Dedifferentiated amniotic fluid mesenchymal stem cell (primary cell): ENCODE results near the gene BLOC1S4.

Experiments used
- DNase-seq: peaks from one replicate; pipeline ENCODE4 v3.0.0-alpha.2; 2016; ENCODE audit errors: extremely low spot score

The BLOC1S4 gene

DNA sequence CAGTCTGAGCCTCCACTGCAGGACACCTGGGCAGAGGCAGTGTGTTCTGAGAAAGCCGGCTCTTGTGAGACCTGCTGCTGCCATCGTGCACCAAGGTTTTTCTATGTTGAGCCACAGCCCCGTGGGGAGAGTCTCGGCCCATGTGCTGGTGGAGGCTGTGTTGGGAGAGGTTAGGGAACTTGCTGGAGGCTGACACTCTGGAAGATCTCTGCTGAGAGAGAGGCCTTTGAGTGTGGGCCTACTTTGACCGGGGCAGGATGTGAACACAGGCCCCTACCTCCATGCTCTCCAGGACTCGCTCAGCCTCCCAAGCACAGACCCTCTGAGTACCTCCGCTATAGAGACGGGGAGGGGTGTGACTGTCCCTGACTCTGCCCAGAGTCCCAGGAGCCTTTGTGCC, 23.6 kb upstream of the BLOC1S4 start:
- no peak for DNase-seq

DNA sequence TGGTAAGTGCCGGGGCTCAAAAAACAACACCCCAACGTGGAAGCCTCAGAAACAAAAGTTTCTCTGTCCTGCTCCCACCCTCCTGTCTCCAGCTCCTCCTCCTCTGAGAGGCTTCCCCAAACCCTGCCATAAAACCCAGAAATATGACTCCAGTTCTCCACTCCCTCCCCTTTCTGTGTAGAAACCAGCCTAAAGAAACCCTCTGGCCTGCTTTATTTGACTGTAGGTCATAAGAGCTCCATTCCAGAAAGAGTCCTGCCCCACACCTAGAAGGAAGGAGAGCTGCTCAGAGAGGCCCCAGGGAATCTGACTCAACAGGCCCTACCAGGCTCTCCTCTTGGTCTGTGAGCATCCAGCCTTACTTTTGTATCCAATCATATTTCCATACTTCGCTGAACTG, 23.2 kb upstream of the BLOC1S4 start:
- no peak for DNase-seq

DNA sequence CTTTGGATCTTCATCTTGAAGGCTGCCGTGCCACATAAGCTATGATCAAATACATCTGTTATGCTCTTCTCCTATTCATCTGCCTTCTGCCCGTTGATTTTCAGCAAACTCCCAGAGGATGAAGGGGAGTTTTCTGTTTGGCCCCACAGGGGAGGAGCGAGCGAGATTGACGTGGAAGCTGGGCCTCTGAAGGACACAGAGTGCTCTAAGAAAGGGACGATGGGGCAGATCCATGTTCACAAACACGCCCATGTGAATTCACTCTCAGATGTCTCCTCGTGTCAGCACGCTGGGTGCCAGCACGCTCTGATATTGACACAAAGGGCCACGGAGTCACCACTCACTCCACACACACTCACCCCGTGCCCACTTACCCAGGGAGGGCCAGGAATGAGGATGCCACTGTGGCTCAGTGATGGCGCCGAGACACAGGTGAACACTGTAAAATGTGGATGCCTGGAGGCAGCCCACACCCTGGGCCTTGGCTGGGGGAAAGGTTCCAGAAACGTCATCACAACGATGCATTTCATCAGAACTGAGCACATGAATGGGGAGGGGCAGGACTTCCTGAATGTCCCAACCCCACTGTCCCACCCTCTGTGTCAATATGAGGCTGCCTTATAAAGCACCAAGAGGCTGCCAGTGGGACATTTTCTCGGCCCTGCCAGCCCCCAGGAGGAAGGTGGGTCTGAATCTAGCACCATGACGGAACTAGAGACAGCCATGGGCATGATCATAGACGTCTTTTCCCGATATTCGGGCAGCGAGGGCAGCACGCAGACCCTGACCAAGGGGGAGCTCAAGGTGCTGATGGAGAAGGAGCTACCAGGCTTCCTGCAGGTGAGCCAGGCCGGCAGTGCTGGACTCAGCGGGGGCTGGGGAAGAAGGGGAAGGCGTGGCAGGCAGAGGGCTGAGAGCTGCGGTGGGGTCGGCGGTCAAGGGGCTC, 22.5 kb upstream of the BLOC1S4 start, which contains the start of gene S100P:
TSS of gene S100P (plus strand) at position 648 of the 946 bp plus-strand sequence. CDS start at position 703, 55 bp downstream.
- no peak for DNase-seq

DNA sequence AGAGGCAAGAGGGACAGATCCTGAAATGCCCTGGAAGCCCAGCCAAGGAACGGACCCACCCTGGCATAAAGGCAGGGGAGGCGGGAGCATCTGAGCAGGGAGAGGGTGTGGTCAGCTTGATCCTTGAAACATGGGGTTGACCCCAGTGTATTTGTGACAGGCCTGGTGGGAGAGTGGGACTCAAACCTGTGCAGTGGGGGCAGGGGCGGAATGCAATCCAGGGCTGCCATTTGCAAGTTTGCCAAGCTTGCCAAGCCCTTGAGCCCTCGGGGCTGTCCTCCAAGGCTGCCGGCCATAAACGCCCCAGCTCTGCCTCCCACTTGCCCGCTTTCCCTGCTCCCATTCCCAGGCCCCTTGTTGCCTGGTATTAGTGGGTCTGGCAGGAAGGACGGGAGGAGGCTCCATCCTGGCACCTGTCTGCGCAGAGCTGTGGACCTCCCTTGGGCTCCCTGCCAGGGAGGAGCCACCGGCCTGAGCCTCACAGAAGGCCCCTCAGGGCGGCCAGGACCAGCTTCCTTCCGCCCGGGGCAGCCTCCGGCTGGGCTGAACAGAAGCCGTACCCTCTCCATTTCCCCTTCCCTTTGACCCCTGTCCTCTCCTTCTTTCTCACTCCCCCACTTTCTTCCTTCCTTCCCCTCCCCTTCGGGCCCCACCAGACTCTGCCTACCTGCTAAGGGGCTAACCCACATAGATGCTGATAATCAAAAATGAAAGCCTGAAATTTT, 21.6 kb upstream of the BLOC1S4 start:
- DNase-seq: no peak

DNA sequence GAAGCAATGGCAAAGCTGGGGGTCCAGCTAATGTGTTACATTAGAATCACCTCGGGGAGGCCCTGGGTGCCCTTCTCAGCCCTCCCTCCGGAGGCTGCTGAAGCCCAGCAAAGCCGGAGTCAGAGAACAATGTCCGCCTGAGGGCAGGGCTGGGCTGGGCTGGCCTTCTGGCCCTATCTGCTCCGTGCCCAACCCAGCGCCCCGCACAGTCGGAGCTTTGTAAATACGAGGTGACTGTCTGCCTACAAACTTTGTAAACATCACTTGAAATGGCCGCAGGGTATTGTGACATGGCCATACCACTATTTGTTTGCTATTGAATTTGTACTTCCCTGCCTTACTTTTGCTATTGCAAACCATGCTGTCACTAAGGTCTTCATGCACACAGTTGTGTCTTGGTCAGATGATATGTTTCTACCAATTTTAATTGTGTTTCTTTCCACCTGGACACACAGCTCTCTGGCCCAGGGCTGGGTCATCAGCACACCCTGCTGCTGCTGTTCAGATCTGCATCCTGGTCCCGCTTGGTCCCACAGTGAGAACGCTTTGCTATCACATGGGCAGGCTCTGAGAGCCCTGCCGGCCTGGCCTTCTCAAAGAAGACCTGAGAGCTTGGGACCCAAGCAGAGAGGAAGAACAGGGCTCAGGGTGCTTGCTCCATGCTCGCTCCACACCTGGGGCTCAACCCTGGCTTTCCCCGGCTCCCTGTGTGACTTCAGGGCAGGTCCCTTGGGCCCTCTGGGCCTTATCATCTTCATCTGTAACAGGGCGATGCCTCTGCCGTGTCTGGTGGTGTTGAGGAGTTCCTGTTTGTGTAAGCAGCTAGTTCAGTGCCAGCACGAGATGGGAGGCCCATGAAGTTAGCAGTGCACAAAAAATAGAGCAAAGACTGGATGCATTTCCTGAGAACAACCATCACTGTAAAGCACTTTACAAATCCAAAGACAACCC, 20.0 kb upstream of the BLOC1S4 start:
- DNase-seq: no peak

DNA sequence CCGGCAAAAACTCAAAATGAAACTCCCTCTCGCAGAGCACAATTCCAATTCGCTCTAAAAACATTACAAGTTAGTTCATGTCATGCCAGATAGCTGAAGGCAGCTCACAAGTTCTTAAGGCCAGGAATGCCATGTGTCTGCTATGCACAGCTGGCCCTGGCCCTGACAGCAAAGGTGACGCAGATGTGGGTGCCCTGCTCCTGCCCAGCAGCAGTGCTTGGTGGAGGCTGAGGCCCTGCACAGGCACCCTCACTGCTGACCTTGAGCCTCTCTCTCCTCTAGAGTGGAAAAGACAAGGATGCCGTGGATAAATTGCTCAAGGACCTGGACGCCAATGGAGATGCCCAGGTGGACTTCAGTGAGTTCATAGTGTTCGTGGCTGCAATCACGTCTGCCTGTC, 19.4 kb upstream of the BLOC1S4 start:
- DNase-seq: no peak

DNA sequence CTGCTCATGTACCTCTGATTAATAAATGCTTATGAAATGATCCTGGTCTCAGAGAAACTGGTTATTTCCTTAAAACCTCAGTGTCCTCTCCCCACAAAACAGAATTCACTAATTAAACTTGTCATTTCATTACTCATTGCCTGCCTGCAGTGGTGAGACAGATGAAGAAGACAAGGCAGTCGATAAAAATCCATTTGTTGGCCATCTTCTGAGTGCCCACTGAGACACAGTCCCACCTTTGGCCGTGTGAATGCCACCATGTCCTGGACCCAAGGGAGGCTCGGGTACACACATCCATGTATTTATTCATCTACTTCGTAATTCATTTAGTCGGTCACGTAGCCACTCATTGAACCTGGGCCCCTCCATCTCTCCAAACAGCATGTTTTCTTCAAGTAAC, 18.8 kb upstream of the BLOC1S4 start:
- no peak for DNase-seq

DNA sequence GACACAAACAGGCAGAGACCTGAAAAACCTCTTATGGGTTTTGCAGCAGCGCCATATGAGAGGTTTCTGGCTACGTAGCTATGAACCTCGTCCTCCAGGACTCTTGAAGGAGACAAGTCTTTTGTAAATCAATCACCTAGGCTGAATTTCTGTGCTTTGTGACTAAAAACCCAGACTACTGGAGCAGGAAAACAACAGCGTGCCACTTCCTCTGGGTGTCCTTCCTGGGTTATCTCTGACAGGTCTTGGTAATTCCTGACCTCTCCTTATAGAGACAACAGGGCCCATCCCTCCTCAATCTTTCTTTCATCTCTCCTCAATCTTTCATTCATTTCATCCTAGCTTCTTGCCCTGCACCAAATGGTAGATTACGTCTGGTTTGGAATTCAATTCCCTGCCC, 16.6 kb upstream of the BLOC1S4 start:
- no peak for DNase-seq

DNA sequence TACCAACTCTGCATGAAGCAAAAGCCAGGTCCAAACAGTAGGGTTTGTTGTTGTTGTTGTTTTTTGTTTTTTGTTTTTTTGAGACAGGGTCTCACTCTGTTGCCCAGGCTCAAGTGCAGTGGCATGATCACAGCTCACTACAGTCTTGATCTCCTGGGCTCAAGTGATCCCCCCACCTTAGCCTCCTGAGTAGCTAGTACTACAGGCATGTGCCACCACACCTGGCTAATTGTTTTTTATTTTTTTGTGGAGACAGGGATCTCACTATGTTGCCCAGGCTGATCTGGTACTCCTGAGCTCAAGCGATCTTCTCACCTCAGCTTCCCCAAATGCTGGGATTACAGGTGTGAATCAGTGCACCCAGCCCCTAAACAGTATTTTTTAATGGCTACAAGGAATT, 16.1 kb upstream of the BLOC1S4 start:
- DNase-seq: no peak

DNA sequence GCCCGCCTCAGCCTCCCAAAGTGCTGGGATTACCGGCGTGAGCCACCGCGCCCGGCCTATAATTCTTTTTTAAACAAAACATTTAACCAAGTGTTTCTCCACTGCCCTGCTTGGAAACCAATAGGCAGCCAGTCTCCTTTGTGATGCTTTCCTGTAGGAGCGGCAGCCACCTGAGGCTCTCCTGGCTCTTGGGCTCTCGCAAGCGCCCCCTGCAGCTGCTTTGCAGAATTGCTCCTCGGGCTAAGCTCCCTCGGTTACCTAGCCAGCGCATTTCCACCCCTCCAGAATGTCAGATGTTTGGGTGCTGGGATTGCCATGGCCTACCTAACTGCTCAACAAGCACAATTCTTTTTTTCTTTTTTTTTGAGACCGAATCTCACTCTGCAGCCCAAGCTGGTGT, 14.6 kb upstream of the BLOC1S4 start:
- DNase-seq: no peak

DNA sequence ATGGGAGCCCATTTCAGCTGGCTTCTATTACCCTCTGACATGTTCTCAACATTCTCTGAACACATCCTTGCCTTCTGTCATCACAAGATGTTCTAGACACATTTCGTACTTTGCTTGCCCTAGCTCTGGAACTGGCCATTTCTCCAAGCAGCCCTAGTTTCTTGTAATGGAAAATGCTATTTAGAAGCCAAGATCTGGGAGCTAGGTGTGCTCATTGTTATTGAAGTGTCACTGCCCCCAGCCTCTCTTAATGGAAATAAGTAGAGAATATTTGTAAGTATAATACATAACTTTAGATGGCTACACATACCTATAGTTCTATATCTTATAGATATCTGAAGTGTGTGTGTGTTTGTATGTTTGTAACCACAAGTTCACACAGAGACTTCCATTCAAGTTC, 13.2 kb upstream of the BLOC1S4 start:
- DNase-seq: no peak

DNA sequence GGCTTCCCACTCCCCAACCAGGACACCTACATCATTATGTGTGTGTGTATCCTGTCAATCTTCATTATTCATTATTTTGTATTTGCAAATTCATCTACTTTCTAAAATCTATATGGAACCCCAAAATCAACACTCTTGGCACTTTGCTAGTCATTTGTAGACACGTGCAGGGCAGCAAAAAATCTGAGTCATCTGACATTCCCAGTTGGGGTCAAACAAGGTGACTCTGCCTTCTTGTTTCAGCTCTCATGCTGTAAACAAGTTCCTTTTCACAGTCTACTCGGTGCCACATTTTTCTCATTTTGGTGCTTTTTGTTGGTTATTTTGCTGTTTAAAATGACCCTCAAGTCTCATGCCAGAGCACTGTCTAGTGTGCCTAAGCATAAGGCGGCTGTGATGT, 12.2 kb upstream of the BLOC1S4 start:
- no peak for DNase-seq

DNA sequence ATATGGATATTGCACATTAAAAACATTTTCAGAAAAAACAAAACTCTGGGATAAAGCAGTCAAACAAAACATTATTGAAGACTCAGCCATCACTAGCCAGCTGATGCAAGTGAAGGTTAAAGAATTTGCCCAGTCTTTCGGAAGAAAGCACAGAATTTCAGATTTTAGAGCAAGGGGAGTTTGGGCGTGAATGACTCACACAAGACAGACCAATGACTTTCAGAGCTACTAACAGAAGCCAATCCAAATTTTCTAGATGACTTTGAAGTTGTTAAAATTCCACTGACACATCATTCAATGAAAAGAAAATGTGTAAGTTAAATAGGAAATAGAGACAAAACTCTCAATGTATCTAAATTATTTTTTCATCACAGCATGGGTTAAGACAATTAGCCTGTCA, 10.3 kb upstream of the BLOC1S4 start:
- no peak for DNase-seq

DNA sequence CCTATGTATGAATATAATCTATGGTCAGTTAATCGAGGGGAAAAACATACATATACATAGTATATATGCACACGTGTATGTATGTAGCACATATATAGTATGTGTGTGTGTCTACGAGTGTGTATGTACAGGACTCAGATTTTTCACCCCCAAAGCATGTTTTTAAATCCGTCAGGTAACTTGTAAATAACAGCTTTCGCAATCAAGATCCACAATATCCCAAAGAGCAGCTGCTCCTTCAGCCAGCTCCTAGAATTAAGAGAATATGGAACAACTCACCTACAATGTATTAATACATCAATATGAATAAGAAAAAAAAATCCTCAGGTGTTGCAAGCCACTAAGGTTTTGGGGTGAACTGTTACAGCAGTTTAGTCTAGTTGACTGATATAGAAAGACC, 9.8 kb upstream of the BLOC1S4 start:
- no peak for DNase-seq

DNA sequence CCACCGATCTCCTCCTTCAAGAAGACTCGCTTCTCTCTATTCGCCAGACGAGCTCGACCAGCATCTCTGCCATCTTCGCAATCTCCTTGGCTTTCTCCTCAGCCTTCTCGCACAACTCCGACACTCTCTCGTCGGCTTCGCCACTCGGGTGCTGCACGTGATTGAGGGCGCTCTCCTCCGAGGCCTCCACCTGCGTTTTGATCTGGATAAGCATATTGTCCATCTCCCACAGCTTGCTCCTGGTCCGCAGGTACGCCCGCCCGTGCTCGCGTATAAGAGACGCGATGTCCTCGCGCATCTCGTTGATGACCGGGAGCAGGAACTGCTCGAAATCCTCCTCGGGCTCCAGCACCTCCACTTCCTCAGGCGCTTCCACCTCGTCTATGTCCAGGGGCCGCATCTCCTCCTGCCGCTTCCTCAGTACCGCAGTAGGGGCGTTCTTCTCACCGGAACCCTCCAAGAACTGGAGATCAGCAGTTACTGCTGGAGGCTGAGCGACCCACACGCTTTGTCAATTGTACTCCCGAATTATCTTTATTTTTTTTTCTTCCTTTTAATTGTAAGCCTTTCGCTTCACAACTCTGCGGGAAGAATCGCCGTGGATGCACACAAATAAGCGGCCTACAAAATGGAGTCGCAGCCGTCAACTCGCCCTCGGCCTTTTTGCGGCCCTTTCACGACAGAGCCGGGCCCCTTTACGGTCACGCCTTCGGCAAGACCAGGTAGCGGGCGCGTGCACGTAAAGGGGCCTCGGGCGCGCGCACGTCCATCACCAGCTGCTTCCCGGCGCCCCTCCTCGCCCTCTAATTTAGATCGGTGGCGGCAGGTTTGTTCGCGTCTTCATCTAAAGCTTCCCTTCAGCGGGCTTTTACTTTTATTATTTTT, 6.5 kb upstream of the BLOC1S4 start, which contains the start of gene MRFAP1L1:
TSS of gene MRFAP1L1 (minus strand) at position 636 of the 885 bp plus-strand sequence. CDS start at position 400, 236 bp downstream.
- DNase-seq: peak; percentile 98

DNA sequence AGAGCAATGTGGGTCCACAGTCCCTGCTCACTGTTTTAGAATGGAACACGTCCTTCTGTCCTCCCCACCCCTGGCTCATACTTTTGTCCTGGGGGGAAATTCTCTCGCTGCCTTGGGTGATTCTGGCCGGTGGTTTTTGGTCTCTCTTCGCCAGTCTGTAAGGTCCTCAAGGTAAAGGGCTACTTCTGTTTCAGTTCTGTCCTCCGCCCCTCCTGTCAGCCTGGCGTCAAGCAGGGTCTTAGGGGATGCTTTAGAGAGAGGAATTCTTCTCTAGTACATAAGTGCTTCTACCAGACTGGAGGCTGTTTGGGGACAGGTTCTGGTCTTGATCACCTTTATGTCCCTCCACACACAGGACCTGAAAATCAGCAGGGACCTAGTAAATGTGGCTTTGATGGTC, 5.7 kb upstream of the BLOC1S4 start:
- no peak for DNase-seq

DNA sequence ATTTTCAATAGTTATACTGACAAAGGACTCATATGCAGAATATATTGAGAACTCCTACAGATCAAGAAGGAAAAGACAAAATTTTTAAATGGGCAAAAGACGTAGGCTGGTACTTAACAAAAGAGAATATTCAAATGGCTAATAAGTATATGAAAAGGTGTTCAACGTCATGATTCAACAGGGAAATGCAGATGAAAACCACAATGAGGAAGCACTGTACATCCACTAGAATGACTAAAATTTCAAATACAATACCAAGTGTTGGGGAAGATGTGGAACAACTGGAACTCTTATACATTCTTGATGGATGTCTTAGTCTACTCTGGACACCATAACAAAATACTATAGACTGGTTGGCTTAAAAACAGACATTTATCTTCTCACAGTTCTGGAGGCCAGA, 5.0 kb upstream of the BLOC1S4 start:
- DNase-seq: no peak

DNA sequence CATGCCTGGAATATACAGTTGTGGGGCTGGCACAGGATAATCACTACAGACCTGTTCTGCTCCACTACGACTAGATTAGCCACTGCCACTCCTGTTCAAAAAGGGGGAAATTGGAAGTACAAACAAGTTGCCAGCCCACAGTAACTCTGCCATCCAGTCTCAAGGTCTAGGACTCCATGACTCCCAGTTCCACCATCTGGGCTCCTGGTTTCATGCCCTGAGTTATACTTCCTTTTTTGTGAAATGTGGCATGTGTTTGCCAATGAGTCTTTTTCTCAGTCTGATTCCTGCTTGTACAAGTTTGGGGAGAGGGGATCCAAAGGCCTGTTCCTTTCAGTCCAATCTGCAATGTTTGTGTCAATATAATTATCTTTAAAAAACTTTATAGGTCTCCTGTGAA, 1.0 kb upstream of the BLOC1S4 start:
- DNase-seq: no peak

DNA sequence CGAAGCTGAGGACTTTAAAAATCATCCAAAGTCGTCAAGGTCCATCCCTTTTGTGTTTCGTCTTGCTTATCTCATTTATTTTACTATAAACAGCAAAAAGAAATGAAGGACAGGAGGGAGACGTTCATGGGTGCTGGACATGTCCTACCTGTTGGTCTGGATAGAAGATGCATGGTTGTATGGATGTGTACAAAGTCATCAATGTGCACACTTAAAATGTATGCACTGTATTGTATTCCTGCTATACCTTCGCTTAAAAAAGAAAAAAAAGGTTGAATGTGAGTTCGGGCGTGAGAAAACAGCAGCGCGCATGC, 313 bp upstream of the BLOC1S4 start:
- DNase-seq: no peak

DNA sequence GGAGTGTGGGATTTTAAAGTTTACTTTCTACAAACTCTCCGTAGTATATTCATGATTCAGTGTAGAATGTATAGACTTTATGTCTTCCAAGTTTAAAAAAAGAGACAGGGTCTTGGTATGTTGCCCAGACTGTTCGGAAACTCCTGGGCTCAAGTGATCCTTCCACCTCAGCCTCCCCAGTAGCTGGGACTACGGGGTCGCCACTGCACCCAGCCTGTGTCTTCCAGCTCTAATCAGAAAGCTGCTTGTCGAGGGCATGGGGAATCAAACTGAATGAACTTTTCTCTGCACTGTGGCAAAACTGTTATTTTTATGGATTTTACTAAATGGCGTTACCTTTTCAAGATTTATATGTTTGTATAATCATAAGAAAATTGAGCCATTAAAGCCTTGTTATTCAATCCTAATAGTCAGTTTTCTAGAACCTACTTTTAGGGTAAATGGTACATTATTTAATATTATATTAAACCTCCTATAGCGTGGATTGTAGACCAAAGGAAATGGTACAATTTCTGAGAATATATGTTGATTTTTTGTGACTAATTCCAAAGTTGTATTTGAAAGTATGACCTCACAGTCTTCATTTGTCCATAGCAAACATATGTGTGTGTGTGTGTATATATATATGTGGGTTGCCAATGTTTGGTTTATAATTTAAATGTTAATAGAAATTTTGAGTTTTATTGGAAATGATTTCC, 1.1 kb downstream of the BLOC1S4 start:
- DNase-seq: no peak
